ENCODE data around the gene TRIM47.

Gene TRIM47

DNA sequence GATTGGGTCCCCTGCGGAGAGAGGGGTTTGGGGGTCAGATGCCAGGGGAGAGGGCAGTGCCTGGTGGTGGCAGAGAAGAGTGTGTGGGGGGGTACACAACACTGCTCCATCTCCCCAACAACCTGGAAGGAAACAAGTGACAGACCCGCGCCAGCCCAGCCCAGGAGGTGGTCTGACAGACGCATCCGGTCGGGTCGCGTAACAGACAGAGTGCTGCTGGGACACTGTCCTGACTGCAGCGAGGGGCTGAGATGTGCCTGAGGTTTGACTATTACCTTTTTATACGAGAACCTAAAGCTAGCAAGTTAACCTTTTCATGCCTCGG is 50.3 kb downstream of the TRIM47 start:
- DNase-seq, result no peak

DNA sequence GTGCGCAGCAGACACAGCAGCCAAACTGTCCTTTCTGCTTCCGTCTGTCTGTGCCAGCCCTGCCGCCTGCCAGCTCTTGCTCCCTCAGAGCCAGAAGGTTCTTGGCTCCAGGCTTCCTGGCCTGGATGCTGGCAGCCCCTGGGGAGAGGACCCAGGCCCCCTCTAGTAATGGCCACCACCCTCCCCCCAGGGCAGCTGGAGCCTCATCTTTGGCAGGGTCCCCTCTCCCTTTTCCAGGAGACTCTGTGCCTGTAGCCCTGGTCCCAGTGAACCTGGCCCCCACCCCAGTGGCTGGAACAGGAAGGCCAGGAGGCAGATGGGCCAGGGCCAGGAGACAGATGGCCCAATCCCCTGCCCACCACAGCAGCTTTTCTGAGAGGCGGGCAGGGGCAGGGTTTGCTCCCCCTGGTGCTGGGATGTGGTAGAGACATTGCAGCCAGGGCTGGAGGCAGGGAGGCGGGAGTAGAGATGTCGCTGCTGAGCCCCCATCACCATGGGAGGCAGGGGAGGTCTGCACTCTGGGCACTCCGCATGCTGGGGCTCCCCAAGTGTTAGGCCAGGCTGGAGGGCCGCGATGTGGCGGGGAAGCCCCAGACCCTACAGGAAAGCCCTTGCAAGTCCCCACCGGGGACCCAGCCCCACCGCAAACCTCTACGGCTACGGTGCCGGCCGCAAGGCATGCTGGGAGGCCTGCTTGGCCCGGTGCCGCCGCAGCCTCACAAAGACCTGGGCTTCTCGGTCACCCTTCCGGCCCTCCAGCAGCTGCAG is 50.9 kb downstream of the TRIM47 start:
- DNase-seq, result peak; percentile 44

- DNase-seq, result no peak
These were observed 51.6 kb downstream of the TRIM47 start for GRCh38 chr17:75826561-75827307.

DNA sequence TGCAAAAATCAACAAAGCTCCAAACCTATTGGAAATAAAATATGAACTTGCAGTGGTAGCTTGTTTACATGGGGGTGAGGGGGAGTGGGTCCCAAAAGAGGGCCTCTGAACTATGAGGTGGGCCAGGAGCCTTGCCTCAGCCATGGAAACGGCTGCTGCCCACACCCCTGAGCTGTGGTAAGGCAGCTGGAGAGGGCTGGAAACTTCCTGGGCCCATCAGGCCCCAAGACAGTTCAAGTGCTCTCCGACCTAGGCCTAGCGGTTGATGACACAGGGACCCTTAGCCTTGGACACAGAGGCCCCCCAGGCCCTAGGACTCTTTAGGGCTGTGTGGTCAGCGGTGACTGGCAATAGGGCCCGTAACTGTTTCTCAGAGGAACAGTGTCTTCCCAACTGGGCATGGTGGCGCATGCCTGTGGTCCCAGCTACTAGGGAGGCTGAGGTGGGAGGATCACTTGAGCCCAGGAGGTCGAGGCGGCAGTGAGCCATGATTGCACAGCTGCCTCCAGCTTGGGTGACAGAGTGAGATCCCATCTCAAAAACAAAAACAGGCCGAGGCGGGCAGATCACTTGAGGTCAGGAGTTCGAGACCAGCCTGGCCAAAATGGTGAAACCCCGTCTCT is 52.5 kb downstream of the TRIM47 start:
- no peak for DNase-seq

- no peak for DNase-seq
These were observed 53.2 kb downstream of the TRIM47 start for GRCh38 chr17:75825149-75825552.

- no peak for DNase-seq
These were observed 53.7 kb downstream of the TRIM47 start for GRCh38 chr17:75824666-75825065.
